ENCODE results near the gene SLC24A3. TPM values are rescaled to one million over a fixed set of nuclear protein-coding genes. Genes with fewer than 3 reads are reported as not detected.
A peak's percentile ranks its signal among the peaks of the same experiment; 100 is the strongest.

SLC24A3 gene
- total and polyA plus RNA-seq, 4 donors, result 1.9 to 8.4 (median 5.8) TPM

DNA sequence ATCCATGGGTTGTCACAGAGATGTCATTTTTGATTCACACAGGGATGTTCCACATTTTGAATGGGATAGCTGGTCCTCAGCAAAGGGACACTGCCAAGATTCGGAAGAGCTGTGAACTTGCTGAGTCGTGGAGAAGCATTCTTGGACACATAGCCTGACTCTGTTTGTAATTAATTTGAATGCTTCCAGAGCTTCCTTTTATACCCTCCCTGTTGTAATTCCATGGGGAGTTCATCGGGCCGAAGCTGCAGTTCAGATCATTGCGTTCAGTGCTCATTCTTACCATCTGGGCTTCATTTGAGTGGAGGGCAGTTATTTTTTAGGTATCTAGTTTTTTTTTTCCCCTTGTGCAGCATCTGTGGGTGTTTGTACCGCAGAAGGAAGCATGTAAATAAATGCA, 126.5 kb downstream of the SLC24A3 start:
- Histone ChIP-seq H3K27ac (ENCODE audit: low read depth in 1 of 2, low read length in 1 of 2) (no peak overlapping the region), H3K4me1 (ENCODE audit: control insufficient read depth in 5 of 5, insufficient read depth in 5 of 5, low read length in 5 of 5) (peaks cover 4 to 14% (median 6%) of the 10 kb centered on the region in 5 donors), H3K9ac (ENCODE audit: insufficient read depth in 1 of 2, low read length in 2 of 2) (no peak overlapping the region), H3K36me3 (ENCODE audit: control insufficient read depth in 4 of 4, insufficient read depth in 4 of 4, low read length in 4 of 4) (no peaks in the 10 kb centered on the region), H3K9me3 (ENCODE audit: control insufficient read depth in 4 of 4, insufficient read depth in 3 of 4, low read length in 3 of 4) (no peaks in the 10 kb centered on the region), H3K27me3 (ENCODE audit: control insufficient read depth in 3 of 3, insufficient read depth in 3 of 3, low read length in 2 of 3) (no peaks in the 10 kb centered on the region), H3K4me3 (no peak overlapping the region)
- 85 to 90% methylated on average over 6 of the region's 6 CpGs for WGBS, 2 donors
- ATAC-seq (ENCODE audit: insufficient read depth, low FRiP score) (no peak), DNase-seq (no peak)
- TF ChIP-seq, protein P1, sequence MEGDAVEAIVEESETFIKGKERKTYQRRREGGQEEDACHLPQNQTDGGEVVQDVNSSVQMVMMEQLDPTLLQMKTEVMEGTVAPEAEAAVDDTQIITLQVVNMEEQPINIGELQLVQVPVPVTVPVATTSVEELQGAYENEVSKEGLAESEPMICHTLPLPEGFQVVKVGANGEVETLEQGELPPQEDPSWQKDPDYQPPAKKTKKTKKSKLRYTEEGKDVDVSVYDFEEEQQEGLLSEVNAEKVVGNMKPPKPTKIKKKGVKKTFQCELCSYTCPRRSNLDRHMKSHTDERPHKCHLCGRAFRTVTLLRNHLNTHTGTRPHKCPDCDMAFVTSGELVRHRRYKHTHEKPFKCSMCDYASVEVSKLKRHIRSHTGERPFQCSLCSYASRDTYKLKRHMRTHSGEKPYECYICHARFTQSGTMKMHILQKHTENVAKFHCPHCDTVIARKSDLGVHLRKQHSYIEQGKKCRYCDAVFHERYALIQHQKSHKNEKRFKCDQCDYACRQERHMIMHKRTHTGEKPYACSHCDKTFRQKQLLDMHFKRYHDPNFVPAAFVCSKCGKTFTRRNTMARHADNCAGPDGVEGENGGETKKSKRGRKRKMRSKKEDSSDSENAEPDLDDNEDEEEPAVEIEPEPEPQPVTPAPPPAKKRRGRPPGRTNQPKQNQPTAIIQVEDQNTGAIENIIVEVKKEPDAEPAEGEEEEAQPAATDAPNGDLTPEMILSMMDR (IDR thresholded peaks at IDR 0.05; ENCODE audit: control extremely low read depth, extremely low read depth), result no peak

GRCh38 chr20:19341348-19342053, 129.1 kb downstream of the SLC24A3 start:
- ATAC-seq (ENCODE audit: insufficient read depth, low FRiP score) (peak; percentile 45), DNase-seq (peak in 2 of 3 donors; percentile 21 to 56)
- Histone ChIP-seq H3K4me1 (ENCODE audit: control insufficient read depth in 5 of 5, insufficient read depth in 5 of 5, low read length in 5 of 5) (peaks cover 4 to 13% (median 6%) of the 10 kb centered on the region in 5 donors), H3K4me3 (no peak overlapping the region), H3K36me3 (ENCODE audit: control insufficient read depth in 4 of 4, insufficient read depth in 4 of 4, low read length in 4 of 4) (no peaks in the 10 kb centered on the region), H3K9ac (ENCODE audit: insufficient read depth in 1 of 2, low read length in 2 of 2) (no peak overlapping the region), H3K27ac (ENCODE audit: low read depth in 1 of 2, low read length in 1 of 2) (no peak overlapping the region), H3K27me3 (ENCODE audit: control insufficient read depth in 3 of 3, insufficient read depth in 3 of 3, low read length in 2 of 3) (no peaks in the 10 kb centered on the region), H3K9me3 (ENCODE audit: control insufficient read depth in 4 of 4, insufficient read depth in 3 of 4, low read length in 3 of 4) (peaks cover 0 to 2% (median 0%) of the 10 kb centered on the region in 4 donors)
- TF ChIP-seq, protein P1 (IDR thresholded peaks at IDR 0.05; ENCODE audit: control extremely low read depth, extremely low read depth), result no peak
- 61 to 80% methylated on average over 3 of the region's 3 CpGs for WGBS, 2 donors

DNA sequence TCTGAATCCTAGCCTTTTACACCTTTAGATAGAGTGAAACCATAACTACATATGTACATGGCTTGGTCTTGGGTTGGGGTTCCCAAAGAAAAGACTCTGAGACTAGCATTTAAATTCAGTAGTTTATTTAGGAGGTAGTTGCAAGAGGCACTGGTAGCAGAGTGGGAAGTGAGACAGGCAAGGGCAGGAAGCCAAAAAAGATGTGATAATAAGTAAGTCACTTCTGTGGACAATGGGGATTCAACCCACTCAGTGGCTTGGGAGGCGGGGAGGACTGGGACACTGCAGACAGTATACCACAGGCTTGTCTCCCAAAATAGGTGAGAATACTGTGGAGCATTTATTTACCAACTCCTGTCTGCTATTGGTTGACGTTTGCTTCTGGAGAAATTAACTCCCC, 131.9 kb downstream of the SLC24A3 start:
- H3K9ac ChIP-seq (ENCODE audit: insufficient read depth in 1 of 2, low read length in 2 of 2), result no peak overlapping the region

More for the DNA sequence above, 131.9 kb downstream of the SLC24A3 start:
- Histone ChIP-seq H3K27me3 (ENCODE audit: control insufficient read depth in 3 of 3, insufficient read depth in 3 of 3, low read length in 2 of 3) (no peaks in the 10 kb centered on the region), H3K9me3 (ENCODE audit: control insufficient read depth in 4 of 4, insufficient read depth in 3 of 4, low read length in 3 of 4) (peaks cover 0 to 2% (median under 1%) of the 10 kb centered on the region in 4 donors), H3K36me3 (ENCODE audit: control insufficient read depth in 4 of 4, insufficient read depth in 4 of 4, low read length in 4 of 4) (no peaks in the 10 kb centered on the region), H3K4me1 (ENCODE audit: control insufficient read depth in 5 of 5, insufficient read depth in 5 of 5, low read length in 5 of 5) (peaks cover 6 to 13% (median 6%) of the 10 kb centered on the region in 5 donors), H3K27ac (ENCODE audit: low read depth in 1 of 2, low read length in 1 of 2) (no peak overlapping the region), H3K4me3 (no peak overlapping the region)
- DNase-seq (no peak), ATAC-seq (ENCODE audit: insufficient read depth, low FRiP score) (no peak)
- 66 to 77% methylated on average over 2 of the region's 2 CpGs for WGBS, 2 donors
- TF ChIP-seq, protein P1 (IDR thresholded peaks at IDR 0.05; ENCODE audit: control extremely low read depth, extremely low read depth), result no peak

All from lung (tissue), 12 donors.